ENCODE data around the gene C9orf72.

Gene C9orf72

GRCh38 chr9:27537756-27538155 lies 35.5 kb downstream of the C9orf72 start:
- DNase-seq = no peak

DNA sequence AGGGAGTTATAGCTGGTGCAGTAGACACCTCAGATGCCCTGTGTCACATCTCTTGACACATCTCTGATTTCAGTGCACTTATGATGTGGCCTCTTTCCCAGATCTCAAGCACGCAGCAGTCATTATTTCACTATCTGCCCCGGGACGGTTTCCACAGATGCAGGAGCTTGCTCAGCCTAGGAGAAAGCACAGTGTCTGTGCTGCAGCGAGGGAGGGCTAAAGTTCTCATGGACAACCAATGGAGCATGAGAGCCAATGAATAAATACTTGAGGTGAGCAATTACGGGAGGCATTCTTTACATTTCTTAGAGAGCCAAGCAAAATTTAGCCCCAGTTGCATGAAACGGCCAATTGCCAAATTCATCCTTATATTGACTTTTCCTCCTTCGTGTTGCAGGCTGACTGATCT lies 36.2 kb downstream of the C9orf72 start:
- no peak for DNase-seq

DNA sequence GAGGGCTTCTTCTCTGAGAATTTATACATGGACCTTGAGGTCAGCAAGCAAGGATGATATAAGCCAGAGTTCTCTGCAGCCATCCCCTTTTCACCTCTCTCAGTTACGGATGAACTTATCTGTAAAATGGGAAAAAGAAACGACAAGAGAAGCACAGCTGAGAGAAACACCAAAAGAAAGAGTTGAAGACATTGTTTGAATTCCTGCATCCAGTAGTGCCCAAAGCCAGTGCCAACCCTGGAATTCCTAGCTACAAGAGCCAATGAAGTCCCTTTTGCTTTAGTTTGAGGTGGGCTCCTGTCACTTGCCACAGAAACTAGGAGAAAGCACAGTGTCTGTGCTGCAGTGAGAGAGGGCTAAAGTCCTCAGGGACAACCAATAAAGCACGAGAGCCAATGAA lies 37.1 kb downstream of the C9orf72 start:
- DNase-seq = no peak

GRCh38 chr9:27535701-27536118 lies 37.6 kb downstream of the C9orf72 start:
- DNase-seq = no peak

DNA sequence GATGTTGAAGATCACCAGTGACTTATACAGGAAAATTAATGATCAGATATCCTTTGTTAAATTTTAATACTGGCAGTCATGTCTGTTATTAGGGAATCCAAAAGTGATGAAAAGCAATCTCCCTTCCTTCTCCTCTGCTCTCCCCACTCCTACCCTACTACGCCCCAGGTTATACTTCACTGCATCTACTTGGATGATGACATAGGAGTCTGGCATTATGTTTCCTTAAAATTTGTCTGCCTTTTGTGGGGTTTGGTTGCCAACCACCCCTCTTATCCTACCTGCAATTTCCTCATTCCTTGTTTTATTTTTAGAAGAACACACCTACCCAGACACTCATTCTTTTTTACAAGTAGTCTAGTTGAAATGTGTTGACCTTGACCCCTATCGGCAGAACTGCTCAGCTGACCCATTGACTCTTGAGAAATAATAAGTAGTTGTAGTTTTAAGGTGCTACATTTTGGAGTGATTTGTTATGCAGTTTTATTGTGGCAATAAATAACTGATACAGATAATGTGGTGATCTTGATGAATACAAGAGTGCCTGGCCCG lies 38.5 kb downstream of the C9orf72 start:
- no peak for DNase-seq

DNA sequence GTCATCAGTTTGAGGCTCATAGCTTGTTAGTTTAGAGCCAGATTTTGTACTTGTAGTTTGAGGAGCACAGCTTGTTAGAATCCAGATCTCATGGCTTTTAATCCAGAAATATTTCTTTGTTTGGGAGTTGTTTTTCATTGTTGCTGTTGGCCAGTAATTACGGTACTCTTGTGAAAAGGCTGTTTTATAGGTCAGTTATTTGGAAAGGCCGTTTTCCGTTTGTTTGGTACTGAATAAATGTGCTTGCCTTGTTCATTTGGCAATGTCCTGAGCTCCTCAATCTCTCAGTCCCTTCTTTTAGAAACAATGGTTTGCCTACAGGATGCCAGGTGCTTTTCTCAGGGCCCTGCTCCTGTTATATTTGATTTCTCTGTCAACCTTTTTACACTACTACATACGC lies 39.1 kb downstream of the C9orf72 start:
- no peak for DNase-seq

- no peak for DNase-seq
Measured at GRCh38 chr9:27533311-27533710, 40.0 kb downstream of the C9orf72 start.

GRCh38 chr9:27532046-27532445 lies 41.2 kb downstream of the C9orf72 start:
- DNase-seq = no peak

- no peak for DNase-seq
Measured at GRCh38 chr9:27530915-27531755, 42.1 kb downstream of the C9orf72 start.

DNA sequence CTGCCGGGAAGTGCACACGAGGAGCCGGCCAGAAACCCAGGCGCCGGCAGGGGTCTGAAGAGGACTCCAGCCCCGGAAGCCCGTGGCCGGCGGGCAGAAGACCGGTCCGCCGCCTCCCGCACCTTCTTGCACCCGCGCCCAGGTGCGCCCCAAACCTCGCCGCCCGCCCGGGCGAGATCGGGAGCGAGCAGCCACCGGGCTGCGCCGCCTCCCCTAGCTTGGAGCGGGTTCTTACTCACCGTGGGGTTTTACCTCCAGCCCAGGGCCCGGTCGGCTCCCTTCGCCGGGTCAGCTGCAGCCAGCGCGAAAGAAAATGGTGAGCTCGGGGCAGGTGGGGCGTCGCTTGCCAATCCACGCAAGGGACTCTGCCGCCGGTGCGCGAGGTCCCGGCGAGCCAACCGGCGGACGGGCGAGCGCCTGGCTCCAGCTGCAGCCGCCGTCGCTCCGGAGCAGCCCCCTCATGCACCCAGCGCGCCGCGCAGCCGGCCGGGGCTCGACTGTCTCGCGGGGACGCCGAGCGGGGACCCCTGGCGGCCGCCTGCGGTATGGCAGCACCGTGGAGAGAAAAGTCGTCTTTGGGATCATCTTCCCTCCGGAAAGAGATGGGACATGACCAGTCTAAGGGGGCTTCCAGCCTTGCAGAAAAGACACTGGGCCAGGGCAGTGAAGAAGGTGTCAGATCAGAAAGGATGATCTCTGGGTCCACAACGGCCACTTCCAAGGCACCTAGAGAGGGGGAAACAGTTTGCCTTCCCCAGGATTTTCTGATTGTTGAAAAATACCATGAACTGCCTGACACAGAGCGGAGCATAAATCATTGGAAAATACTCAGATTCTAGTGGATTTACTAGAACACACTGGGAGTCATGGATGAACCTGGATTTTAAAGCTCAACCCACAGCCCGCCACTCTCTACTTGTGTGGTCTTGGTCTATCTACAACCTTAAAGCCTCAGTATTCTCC lies 43.7 kb downstream of the C9orf72 start, which contains the start of gene MOB3B:
Gene MOB3B (minus strand): TSS at position 499 of the 963 bp plus-strand sequence. CDS start 74,264 bp downstream, outside the sequence.
- peak; percentile 71 to 75 for DNase-seq

GRCh38 chr9:27528886-27529315 lies 44.4 kb downstream of the C9orf72 start:
- DNase-seq = peak; percentile 54 to 65

GRCh38 chr9:27528076-27528885 lies 45.0 kb downstream of the C9orf72 start:
- peak; percentile 57 to 58 for DNase-seq

- no peak for DNase-seq
Measured at GRCh38 chr9:27527702-27528075, 45.6 kb downstream of the C9orf72 start.

GRCh38 chr9:27524236-27524635 lies 49.0 kb downstream of the C9orf72 start, which contains the start of gene IFNK:
Gene IFNK, plus strand, starts transcription at chr9:27524290. Its CDS starts 47 bp downstream, at chr9:27524337.
- DNase-seq = no peak

DNA sequence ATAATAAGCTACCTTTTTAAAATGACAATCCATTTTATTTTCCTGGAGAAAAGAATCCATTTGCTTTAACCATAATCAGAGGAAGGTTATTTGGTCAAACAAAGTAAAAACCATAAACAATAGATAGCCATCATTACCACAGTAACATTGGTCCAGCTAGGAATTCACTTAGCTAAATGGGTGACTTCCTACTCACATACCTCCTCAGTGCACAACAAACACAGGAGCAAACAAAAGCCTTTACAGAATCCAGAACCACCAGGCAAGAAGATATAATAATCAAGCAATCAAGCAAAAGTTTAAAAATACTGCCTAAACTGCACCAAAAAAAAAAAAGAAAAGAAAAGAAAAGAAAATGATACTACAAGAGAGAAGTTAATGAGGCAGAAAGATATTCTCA lies 50.1 kb downstream of the C9orf72 start:
- DNase-seq = no peak

GRCh38 chr9:27520986-27521385 lies 52.3 kb downstream of the C9orf72 start:
- DNase-seq = no peak

DNA sequence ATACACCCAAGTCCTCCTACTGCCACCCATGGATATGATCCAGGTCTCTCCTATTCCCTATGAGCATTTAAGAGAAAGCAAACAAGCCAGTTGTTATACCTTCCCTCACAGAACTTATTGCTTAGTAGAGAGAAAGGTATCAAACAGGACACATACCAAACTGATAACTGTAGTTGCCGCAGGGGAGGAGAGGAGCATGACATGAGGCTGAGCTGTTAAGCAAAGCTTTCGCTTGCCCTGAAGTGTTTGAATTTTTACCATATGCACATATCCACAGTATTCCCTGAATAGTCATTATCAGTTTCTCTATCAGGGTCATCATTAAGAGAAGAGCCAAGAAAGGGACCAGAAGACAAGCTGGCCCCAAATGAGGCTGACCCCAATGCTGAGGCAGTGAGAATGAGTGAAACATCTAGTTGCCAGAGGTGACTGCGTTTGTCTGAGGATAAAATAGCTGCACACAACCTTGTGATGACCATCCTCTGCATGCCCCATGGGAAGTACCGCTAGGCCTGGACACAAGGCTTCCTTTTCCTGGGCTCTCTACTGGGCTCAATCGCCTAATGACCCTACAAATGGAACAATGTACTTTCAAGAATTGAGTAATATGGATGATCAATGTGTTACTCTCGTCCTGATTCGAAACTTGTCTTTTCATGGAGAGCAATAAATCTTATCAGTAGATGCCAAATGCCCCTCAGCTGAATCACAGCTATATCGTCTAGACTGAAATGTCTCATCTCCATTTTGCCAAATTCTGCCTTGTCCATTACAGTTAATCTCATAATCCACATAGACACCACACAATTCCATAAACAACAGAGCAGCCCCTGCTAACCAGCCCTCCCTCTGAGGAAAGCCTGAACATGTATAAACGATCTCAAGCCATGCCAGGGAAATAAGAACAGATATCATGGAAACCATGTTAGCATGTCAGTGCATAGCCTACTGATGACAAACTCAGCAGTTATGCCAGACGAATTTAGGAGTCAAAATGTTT lies 53.5 kb downstream of the C9orf72 start:
- DNase-seq = no peak

DNA sequence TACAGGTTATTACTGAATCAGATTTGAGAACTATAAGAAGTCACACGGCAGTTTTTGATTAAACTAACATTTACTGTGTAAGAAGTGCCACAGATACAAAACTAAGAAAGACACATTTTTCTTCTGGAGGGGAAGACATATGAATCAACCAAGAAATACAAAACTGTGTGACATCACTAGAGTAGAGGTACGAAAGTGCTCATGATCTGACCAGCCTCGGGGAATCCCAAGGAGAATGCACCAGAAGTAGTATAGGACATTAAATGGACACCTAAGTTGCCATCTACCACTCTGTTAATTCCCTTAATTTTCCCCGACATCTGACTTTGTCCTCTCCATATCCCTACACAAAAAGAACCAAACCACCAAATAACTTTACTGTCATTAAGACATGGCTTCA lies 54.5 kb downstream of the C9orf72 start:
- DNase-seq = no peak

DNA sequence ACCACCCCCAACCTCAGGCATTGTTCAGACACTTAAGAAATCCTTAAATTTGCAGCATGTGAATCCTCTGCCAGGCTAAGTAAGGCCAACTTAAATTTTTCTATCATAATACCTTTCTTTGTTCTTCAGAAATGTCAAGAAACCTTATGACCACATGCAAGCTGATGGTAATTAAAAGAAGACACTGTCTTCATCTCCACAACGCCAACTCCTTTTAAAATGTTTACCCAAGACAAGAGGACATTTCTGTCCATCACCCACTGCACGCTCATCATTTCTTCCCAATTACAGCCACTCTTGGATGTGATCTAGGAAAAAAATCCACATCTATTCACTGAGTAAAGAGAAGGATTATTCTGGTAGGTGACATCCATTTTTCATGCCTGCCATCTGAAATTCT lies 55.3 kb downstream of the C9orf72 start:
- no peak for DNase-seq

DNA sequence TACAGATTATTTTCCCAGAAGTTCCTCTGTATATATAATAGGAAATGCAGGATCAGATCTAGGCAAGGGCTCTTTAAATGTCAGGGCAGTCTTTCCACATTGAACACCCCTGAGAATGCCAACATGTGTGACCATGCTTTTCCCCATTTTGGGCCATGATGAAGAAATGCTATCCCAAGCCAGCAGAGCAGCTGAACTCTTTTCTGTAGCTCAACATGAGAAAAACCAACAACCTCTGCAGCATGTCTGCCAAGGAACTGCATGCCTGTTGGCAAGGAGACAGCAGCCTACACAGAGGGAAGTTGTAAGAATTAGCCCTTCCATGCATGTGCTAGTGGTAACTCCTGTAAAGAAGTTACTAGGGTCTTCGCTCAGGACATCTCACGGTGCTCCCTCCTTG lies 58.7 kb downstream of the C9orf72 start:
- no peak for DNase-seq

DNA sequence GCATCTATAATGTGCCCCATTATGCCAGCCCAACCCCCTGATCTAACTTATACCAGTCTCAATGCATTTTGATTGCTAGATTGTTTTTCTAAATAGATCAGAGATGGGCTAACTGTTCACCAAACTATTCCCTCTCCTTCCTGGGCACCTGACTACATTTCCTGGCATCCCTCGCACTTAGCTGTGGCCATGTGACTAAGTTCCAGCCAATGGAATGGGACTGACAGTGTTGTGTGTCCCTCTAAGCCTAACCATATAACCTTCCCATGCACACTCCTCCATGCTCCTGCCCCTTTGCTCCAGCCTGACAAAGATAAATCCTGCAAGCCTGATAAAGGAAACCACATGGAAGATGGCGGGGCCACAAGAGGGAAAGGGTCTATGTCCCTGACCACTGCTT lies 61.5 kb downstream of the C9orf72 start:
- no peak for DNase-seq
